GM19043 (cell line): ENCODE data around the gene UBE2E3.
"Not testable (repeated sequence)": the region's sequence is repeated elsewhere in the genome, so short reads cannot be mapped to it uniquely, and the experiment has no call there.

ENCODE experiments used
- ATAC-seq: cut with Tn5 transposase; IDR thresholded peaks from one replicate; pipeline ENCODE4 v1.9.1; 2021; ENCODE audit warnings: low read depth; ENCODE audit not compliant: unreplicated experiment

Gene UBE2E3

GRCh38 chr2:181072486-181073235, 92.3 kb downstream of the UBE2E3 start:
- ATAC-seq = no peak

- no peak for ATAC-seq
These were observed 93.5 kb downstream of the UBE2E3 start for GRCh38 chr2:181073896-181074295.

- ATAC-seq = no peak
These were observed 94.1 kb downstream of the UBE2E3 start for GRCh38 chr2:181074457-181074856.

GRCh38 chr2:181076658-181077057, 96.3 kb downstream of the UBE2E3 start:
- ATAC-seq = no peak

- peak; percentile 90 for ATAC-seq
These were observed 96.8 kb downstream of the UBE2E3 start for GRCh38 chr2:181077128-181077709.

- ATAC-seq = no peak
These were observed 102.7 kb downstream of the UBE2E3 start for GRCh38 chr2:181083140-181083539.

- ATAC-seq = no peak
These were observed 105.3 kb downstream of the UBE2E3 start for GRCh38 chr2:181085734-181086133.

- ATAC-seq = not testable (repeated sequence)
These were observed 111.5 kb downstream of the UBE2E3 start for GRCh38 chr2:181091920-181092319.

- no peak for ATAC-seq
These were observed 115.1 kb downstream of the UBE2E3 start for GRCh38 chr2:181095486-181095885.

GRCh38 chr2:181103659-181104058, 123.3 kb downstream of the UBE2E3 start:
- ATAC-seq = no peak

- ATAC-seq = no peak
These were observed 124.2 kb downstream of the UBE2E3 start for GRCh38 chr2:181104512-181105115.

- ATAC-seq = no peak
These were observed 125.2 kb downstream of the UBE2E3 start for GRCh38 chr2:181105562-181105961.

GRCh38 chr2:181106229-181106628, 125.8 kb downstream of the UBE2E3 start:
- ATAC-seq = no peak

- ATAC-seq = peak; percentile 99
These were observed 126.6 kb downstream of the UBE2E3 start for GRCh38 chr2:181106789-181107627.

GRCh38 chr2:181107628-181107945, 127.2 kb downstream of the UBE2E3 start:
- no peak for ATAC-seq

GRCh38 chr2:181111059-181111458, 130.7 kb downstream of the UBE2E3 start:
- no peak for ATAC-seq

GRCh38 chr2:181112916-181113315, 132.5 kb downstream of the UBE2E3 start:
- ATAC-seq = no peak
